CD14-positive monocyte (primary cell): ENCODE data around the gene GRID2IP. TPM values are rescaled to one million over a fixed set of nuclear protein-coding genes. Genes with fewer than 3 reads are reported as not detected.

ENCODE experiments used
- DNase-seq, 3 donors: peaks; one replicate each; pipeline ENCODE4 v3.0.0-alpha.2; 2011 to 2022
- H2AFZ ChIP-seq: 2 replicates; pipeline ENCODE4 v1.6.0; 2012; ENCODE audit warnings: mild to moderate bottlenecking, low read depth, low read length, inconsistent platforms; ENCODE audit not compliant: insufficient read depth, poor library complexity, severe bottlenecking
- H3K27ac ChIP-seq, 2 donors: 1 replicate in 1 of 2; 2 replicates in 1 of 2; pipeline ENCODE4 v1.5.1; 2012 to 2013; ENCODE audit warnings: low read length in 2 of 2, control low read depth in 1 of 2, inconsistent platforms in 1 of 2, low read depth in 1 of 2, mild to moderate bottlenecking in 1 of 2
- H3K27me3 ChIP-seq, 2 donors: one replicate each; pipeline versions ENCODE4 v1.6.0 to v1.6.1; 2011 to 2013; ENCODE audit warnings: low read length in 2 of 2; ENCODE audit not compliant: control insufficient read depth in 2 of 2, insufficient read depth in 2 of 2
- H3K36me3 ChIP-seq, 2 donors: replicated peaks in 1 of 2; 1 replicate in 1 of 2; 2 replicates in 1 of 2; pipeline versions ENCODE4 v1.5.1 to v1.6.1; 2012 to 2013; ENCODE audit warnings: low read length in 2 of 2, control low read depth in 1 of 2, inconsistent platforms in 1 of 2, mild to moderate bottlenecking in 1 of 2; ENCODE audit not compliant: insufficient read depth in 2 of 2, control insufficient read depth in 1 of 2
- H3K4me1 ChIP-seq, 2 donors: 1 replicate in 1 of 2; 2 replicates in 1 of 2; pipeline versions ENCODE4 v1.5.1 to v1.6.1; 2012 to 2013; ENCODE audit warnings: low read length in 2 of 2, control low read depth in 1 of 2, inconsistent platforms in 1 of 2, mild to moderate bottlenecking in 1 of 2, moderate library complexity in 1 of 2; ENCODE audit not compliant: insufficient read depth in 2 of 2, control insufficient read depth in 1 of 2
- H3K4me2 ChIP-seq: replicated peaks from 2 replicates; pipeline ENCODE3; 2012; ENCODE audit warnings: low read length, moderate library complexity, mild to moderate bottlenecking; ENCODE audit not compliant: poor library complexity, severe bottlenecking; ENCODE audit errors: extremely low read depth
- H3K4me3 ChIP-seq, 3 experiments: fragments of 200-600 bp in 1 of 3; sonication (generic) in 1 of 3; replicated peaks in 1 of 3; 1 replicate in 2 of 3; 2 replicates in 1 of 3; pipeline ENCODE4 v1.5.1; 2011 to 2013; ENCODE audit warnings: low read length in 3 of 3, mild to moderate bottlenecking in 3 of 3, control low read depth in 2 of 3, low read depth in 2 of 3, inconsistent platforms in 1 of 3, moderate library complexity in 1 of 3
- H3K79me2 ChIP-seq: 2 replicates; pipeline ENCODE4 v1.6.0; 2012; ENCODE audit warnings: mild to moderate bottlenecking, control low read depth, inconsistent platforms, low read length, moderate library complexity; ENCODE audit not compliant: insufficient read depth
- H3K9ac ChIP-seq: 2 replicates; pipeline ENCODE4 v1.6.0; 2017; ENCODE audit warnings: low read length, mild to moderate bottlenecking; ENCODE audit not compliant: insufficient read depth, poor library complexity, severe bottlenecking
- H3K9me3 ChIP-seq, 2 donors: replicated peaks in 1 of 2; 1 replicate in 1 of 2; 2 replicates in 1 of 2; pipeline versions ENCODE4 v1.5.1 to v1.6.1; 2012 to 2013; ENCODE audit warnings: low read length in 2 of 2, control low read depth in 1 of 2; ENCODE audit not compliant: control insufficient read depth in 1 of 2, insufficient read depth in 1 of 2
- H4K20me1 ChIP-seq: 2 replicates; pipeline ENCODE4 v1.6.0; 2012; ENCODE audit warnings: mild to moderate bottlenecking, low read length, control low read depth, moderate library complexity; ENCODE audit not compliant: insufficient read depth
- H3K27ac Mint-ChIP-seq, 7 donors: one replicate each; pipeline ENCODE4 v1.8.0; 2020; ENCODE audit warnings: mild to moderate bottlenecking in 7 of 7, mixed read lengths in 7 of 7, moderate library complexity in 6 of 7, inconsistent platforms in 2 of 7
- H3K27me3 Mint-ChIP-seq, 3 donors: one replicate each; pipeline ENCODE4 v1.8.0; 2021 to 2022; ENCODE audit warnings: low read depth in 3 of 3, mild to moderate bottlenecking in 3 of 3, mixed read lengths in 3 of 3, moderate library complexity in 3 of 3, inconsistent platforms in 1 of 3
- H3K36me3 Mint-ChIP-seq, 2 donors: one replicate each; pipeline ENCODE4 v1.8.0; 2020; ENCODE audit warnings: mixed read lengths in 2 of 2, inconsistent platforms in 1 of 2, mild to moderate bottlenecking in 1 of 2
- H3K4me1 Mint-ChIP-seq: one replicate; pipeline ENCODE4 v1.8.0; 2020; ENCODE audit warnings: mild to moderate bottlenecking, mixed read lengths
- H3K4me3 Mint-ChIP-seq, 2 donors: one replicate each; pipeline ENCODE4 v1.8.0; 2020; ENCODE audit warnings: mild to moderate bottlenecking in 2 of 2, mixed read lengths in 2 of 2, moderate library complexity in 1 of 2
- H3K9me3 Mint-ChIP-seq, 7 donors: one replicate each; pipeline ENCODE4 v1.8.0; 2020 to 2022; ENCODE audit warnings: mixed read lengths in 7 of 7, mild to moderate bottlenecking in 6 of 7, moderate library complexity in 6 of 7, inconsistent platforms in 2 of 7
- CTCF ChIP-seq: fragments of 200-600 bp; IDR thresholded peaks from one replicate; pipeline ENCODE4 v1.8.0; 2022; ENCODE audit warnings: antibody characterized with exemption, mild to moderate bottlenecking
- WGBS: methylation state at CpG from one replicate; pipeline ENCODE4 v1.1.5; 2013; ENCODE audit warnings: missing lambda C conversion rate; ENCODE audit not compliant: insufficient coverage; 5-methylcytosine and 5-hydroxymethylcytosine counted together
- intact Hi-C, 2 donors: fragments of 100-400 bp; cut with micrococcal nuclease; formaldehyde crosslinking; loops; one replicate each; pipeline versions ENCODE4 v1.15.0 to v1.15.1; 2023
- polyA plus RNA-seq, 3 donors: library from polyadenylated mRNA; depleted of rRNA in 1 of 3; unstranded in 2 of 3; stranded (reverse) in 1 of 3; fragments of 300-500 nt in 2 of 3; fragments of >200 nt in 1 of 3; fragmentation: Illumina TruSeq in 2 of 3; gene quantifications; 1 replicate in 2 of 3; 2 replicates in 1 of 3; pipeline ENCODE4 v1.2.3, GENCODE V29; 2012 to 2021

Gene GRID2IP
- polyA plus RNA-seq, 3 donors = not detected

GRCh38 chr7:6558837-6559236, 7.6 kb upstream of the GRID2IP start:
- DNase-seq = peak in 2 of 3 donors; percentile 23 to 42
- intact Hi-C loops = no loop called here

GRCh38 chr7:6556196-6556595, 4.9 kb upstream of the GRID2IP start:
- no peak for TF ChIP-seq CTCF
- Histone ChIP-seq H2AFZ (no peak overlapping the region), H3K27me3 (no peaks in the 10 kb centered on the region), H3K27ac (no peak overlapping the region), H3K4me3 (no peak overlapping the region), H3K4me2 (no peak overlapping the region), H3K9ac (no peak overlapping the region), H4K20me1 (no peaks in the 10 kb centered on the region), H3K36me3 (no peaks in the 10 kb centered on the region), H3K9me3 (no peaks in the 10 kb centered on the region), H3K4me1 (peaks cover 0 to 4% of the 10 kb centered on the region in 2 donors), H3K79me2 (no peaks in the 10 kb centered on the region)
- WGBS = 82% methylated on average over 6 of the region's 6 CpGs
- H3K27ac Mint-ChIP-seq = no peak overlapping the region
- intact Hi-C loops = no loop called here
- H3K36me3 Mint-ChIP-seq = no peaks in the 10 kb centered on the region
- peaks cover 9% of the 10 kb centered on the region for H3K4me1 Mint-ChIP-seq
- no peak for DNase-seq
- no peak overlapping the region for H3K4me3 Mint-ChIP-seq
- H3K9me3 Mint-ChIP-seq = peaks cover 0 to 2% (median 0%) of the 10 kb centered on the region in 7 donors
- peaks cover 3 to 8% (median 5%) of the 10 kb centered on the region in 3 donors for H3K27me3 Mint-ChIP-seq

More at GRCh38 chr7:6558837-6559236, 7.6 kb upstream of the GRID2IP start:
- Mint-ChIP-seq H3K27me3 (peaks cover 5 to 8% (median 6%) of the 10 kb centered on the region in 3 donors), H3K27ac (no peak overlapping the region), H3K4me1 (peaks cover 9% of the 10 kb centered on the region), H3K36me3 (no peaks in the 10 kb centered on the region), H3K4me3 (no peak overlapping the region), H3K9me3 (peaks cover 0 to 2% (median 0%) of the 10 kb centered on the region in 7 donors)
- Histone ChIP-seq H3K36me3 (no peaks in the 10 kb centered on the region), H3K27ac (no peak overlapping the region), H3K4me1 (peaks cover 0 to 4% of the 10 kb centered on the region in 2 donors), H4K20me1 (no peaks in the 10 kb centered on the region), H3K4me3 (no peak overlapping the region), H3K4me2 (no peak overlapping the region), H3K79me2 (no peaks in the 10 kb centered on the region), H2AFZ (no peak overlapping the region), H3K9me3 (no peaks in the 10 kb centered on the region), H3K27me3 (no peaks in the 10 kb centered on the region), H3K9ac (no peak overlapping the region)
- WGBS = 0% methylated on average over 2 of the region's 6 CpGs
- peak; percentile 47 for TF ChIP-seq CTCF
